ENCODE results near the gene BABAM2. TPM values are rescaled to one million over a fixed set of nuclear protein-coding genes. Genes with fewer than 3 reads are reported as not detected.
"Not testable (repeated sequence)": the region's sequence is repeated elsewhere in the genome, so short reads cannot be mapped to it uniquely, and the experiment has no call there.

BABAM2 gene
- polyA plus RNA-seq, 3 donors, result 11.1 to 23.9 (median 20.6) TPM

- H3K27ac ChIP-seq (ENCODE audit: low read depth, low read length), result no peak overlapping the region
- WGBS, 3 donors, result 91 to 93% (median 93%) methylated on average over 3 of the region's 3 CpGs
Observed at GRCh38 chr2:28257182-28257581, 366.7 kb downstream of the BABAM2 start.

GRCh38 chr2:28259226-28259625 is 368.7 kb downstream of the BABAM2 start:
- 96 to 99% (median 99%) methylated on average over 5 of the region's 5 CpGs for WGBS, 3 donors
- H3K27ac ChIP-seq (ENCODE audit: low read depth, low read length), result not testable (repeated sequence)

- no peak overlapping the region for H3K27ac ChIP-seq (ENCODE audit: low read depth, low read length)
- 91 to 94% (median 94%) methylated on average over 5 of the region's 5 CpGs for WGBS, 3 donors
Observed at GRCh38 chr2:28263690-28264089, 373.2 kb downstream of the BABAM2 start.

GRCh38 chr2:28267282-28267681 is 376.8 kb downstream of the BABAM2 start:
- no peak overlapping the region for H3K27ac ChIP-seq (ENCODE audit: low read depth, low read length)
- 35 to 84% (median 68%) methylated on average over 1 of the region's 1 CpG for WGBS, 3 donors

GRCh38 chr2:28268386-28268785 is 377.9 kb downstream of the BABAM2 start:
- WGBS, 3 donors, result 84 to 94% (median 90%) methylated on average over 4 of the region's 4 CpGs

GRCh38 chr2:28269019-28269784 is 378.7 kb downstream of the BABAM2 start:
- no peak overlapping the region for H3K27ac ChIP-seq (ENCODE audit: low read depth, low read length)
- 41 to 73% (median 65%) methylated on average over 4 of the region's 4 CpGs for WGBS, 3 donors

More at GRCh38 chr2:28268386-28268785, 377.9 kb downstream of the BABAM2 start:
- H3K27ac ChIP-seq (ENCODE audit: low read depth, low read length), result no peak overlapping the region

GRCh38 chr2:28270456-28271152 is 380.1 kb downstream of the BABAM2 start:
- 86 to 96% (median 95%) methylated on average over 6 of the region's 6 CpGs for WGBS, 3 donors
- no peak overlapping the region for H3K27ac ChIP-seq (ENCODE audit: low read depth, low read length)

- no peak overlapping the region for H3K27ac ChIP-seq (ENCODE audit: low read depth, low read length)
- 55 to 68% (median 60%) methylated on average over 3 of the region's 3 CpGs for WGBS, 3 donors
Observed at GRCh38 chr2:28271231-28271918, 380.8 kb downstream of the BABAM2 start.

GRCh38 chr2:28271919-28272250 is 381.4 kb downstream of the BABAM2 start:
- H3K27ac ChIP-seq (ENCODE audit: low read depth, low read length), result no peak overlapping the region

GRCh38 chr2:28273751-28274150 is 383.2 kb downstream of the BABAM2 start:
- no peak overlapping the region for H3K27ac ChIP-seq (ENCODE audit: low read depth, low read length)
- WGBS, 3 donors, result 73 to 94% (median 79%) methylated on average over 6 of the region's 6 CpGs

- H3K27ac ChIP-seq (ENCODE audit: low read depth, low read length), result no peak overlapping the region
- WGBS, 3 donors, result 36 to 78% (median 39%) methylated on average over 11 of the region's 11 CpGs
Observed at GRCh38 chr2:28274911-28275685, 384.6 kb downstream of the BABAM2 start.

- 68 to 92% (median 70%) methylated on average over 11 of the region's 11 CpGs for WGBS, 3 donors
- no peak overlapping the region for H3K27ac ChIP-seq (ENCODE audit: low read depth, low read length)
Observed at GRCh38 chr2:28276076-28276618, 385.6 kb downstream of the BABAM2 start.

GRCh38 chr2:28276807-28277206 is 386.3 kb downstream of the BABAM2 start:
- 91 to 95% (median 94%) methylated on average over 9 of the region's 9 CpGs for WGBS, 3 donors
- no peak overlapping the region for H3K27ac ChIP-seq (ENCODE audit: low read depth, low read length)

GRCh38 chr2:28277466-28277865 is 386.9 kb downstream of the BABAM2 start:
- no peak overlapping the region for H3K27ac ChIP-seq (ENCODE audit: low read depth, low read length)
- WGBS, 3 donors, result 79 to 94% (median 86%) methylated on average over 7 of the region's 7 CpGs

GRCh38 chr2:28279371-28279770 is 388.8 kb downstream of the BABAM2 start:
- 92 to 94% (median 92%) methylated on average over 4 of the region's 4 CpGs for WGBS, 3 donors
- H3K27ac ChIP-seq (ENCODE audit: low read depth, low read length), result no peak overlapping the region

GRCh38 chr2:28280619-28281018 is 390.1 kb downstream of the BABAM2 start:
- 82 to 95% (median 95%) methylated on average over 4 of the region's 4 CpGs for WGBS, 3 donors
- H3K27ac ChIP-seq (ENCODE audit: low read depth, low read length), result no peak overlapping the region

GRCh38 chr2:28281739-28282138 is 391.2 kb downstream of the BABAM2 start:
- no peak overlapping the region for H3K27ac ChIP-seq (ENCODE audit: low read depth, low read length)
- WGBS, 3 donors, result 84 to 97% (median 95%) methylated on average over 1 of the region's 1 CpG

GRCh38 chr2:28282248-28282647 is 391.7 kb downstream of the BABAM2 start:
- 85 to 94% (median 89%) methylated on average over 3 of the region's 3 CpGs for WGBS, 3 donors

More at GRCh38 chr2:28282248-28282647, 391.7 kb downstream of the BABAM2 start:
- H3K27ac ChIP-seq (ENCODE audit: low read depth, low read length), result no peak overlapping the region

All from adipose tissue (tissue), 3 donors.